SW480 (cell line): ENCODE data around the gene GRM3.
A peak's percentile ranks its signal among the peaks of the same experiment; 100 is the strongest.

ENCODE experiments used
- DNase-seq: peaks from one replicate; pipeline ENCODE4 v3.0.0-alpha.2; 2016; ENCODE audit warnings: low spot score

GRM3 gene

GRCh38 chr7:86904949-86905834 is 261.5 kb downstream of the GRM3 start:
- DNase-seq, result peak; percentile 63

GRCh38 chr7:86908948-86909347 is 265.2 kb downstream of the GRM3 start:
- peak; percentile 10 for DNase-seq

GRCh38 chr7:86911659-86912058 is 267.9 kb downstream of the GRM3 start:
- peak; percentile 22 for DNase-seq

GRCh38 chr7:86913709-86914108 is 270.0 kb downstream of the GRM3 start:
- no peak for DNase-seq
